Measurements from ENCODE around the gene PBRM1.

PBRM1 gene

DNA sequence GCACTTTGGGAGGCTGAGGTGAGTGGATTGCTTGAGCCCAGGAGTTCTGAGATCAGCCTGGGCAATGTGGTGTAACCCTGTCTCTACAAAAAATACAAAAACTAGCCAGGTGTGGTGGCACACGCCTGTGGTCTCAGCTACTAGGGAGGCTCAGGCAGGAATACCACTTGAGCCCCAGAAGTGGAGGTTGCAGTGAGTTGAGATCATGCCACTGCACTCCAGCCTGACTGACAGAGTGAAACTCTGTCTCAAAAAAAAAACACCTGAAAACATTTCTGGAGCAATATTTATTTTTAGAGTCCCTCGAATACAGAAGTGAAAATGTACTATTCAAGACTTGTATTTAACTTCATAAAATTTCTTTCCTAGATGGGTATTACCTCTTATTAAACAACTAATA lies 24.8 kb upstream of the PBRM1 start:
- H3K27ac ChIP-seq = peak overlapping the region; percentile 21; the same call in 1 of the 2 replicates
- TF ChIP-seq CTCF (IDR thresholded peaks at IDR 0.05) (no peak), ZFX (IDR thresholded peaks at IDR 0.05; ENCODE audit: borderline replicate concordance) (no peak)

GRCh38 chr3:52707585-52707984 lies 21.9 kb upstream of the PBRM1 start:
- H3K27ac ChIP-seq = no peak overlapping the region
- TF ChIP-seq CTCF (IDR thresholded peaks at IDR 0.05) (no peak), ZFX (IDR thresholded peaks at IDR 0.05; ENCODE audit: borderline replicate concordance) (no peak)

GRCh38 chr3:52705688-52706686 lies 20.3 kb upstream of the PBRM1 start, which contains the start of the genes GLT8D1 and SPCS1:
TSS of gene GLT8D1 (minus strand) at chr3:52705791. CDS start at chr3:52700460, 5,331 bp downstream.
TSS of gene SPCS1 (plus strand) at chr3:52706106. CDS start at chr3:52706247, 141 bp downstream.
- H3K27ac ChIP-seq = peak within 1 kb of the TSS; percentile 91
- TF ChIP-seq ZFX (IDR thresholded peaks at IDR 0.05; ENCODE audit: borderline replicate concordance) (no peak), CTCF (IDR thresholded peaks at IDR 0.05) (no peak)

- TF ChIP-seq ZFX (IDR thresholded peaks at IDR 0.05; ENCODE audit: borderline replicate concordance) (no peak), CTCF (IDR thresholded peaks at IDR 0.05) (no peak)
- peak overlapping the region; percentile 91 for H3K27ac ChIP-seq
Observed at GRCh38 chr3:52705438-52705687, 19.6 kb upstream of the PBRM1 start.

DNA sequence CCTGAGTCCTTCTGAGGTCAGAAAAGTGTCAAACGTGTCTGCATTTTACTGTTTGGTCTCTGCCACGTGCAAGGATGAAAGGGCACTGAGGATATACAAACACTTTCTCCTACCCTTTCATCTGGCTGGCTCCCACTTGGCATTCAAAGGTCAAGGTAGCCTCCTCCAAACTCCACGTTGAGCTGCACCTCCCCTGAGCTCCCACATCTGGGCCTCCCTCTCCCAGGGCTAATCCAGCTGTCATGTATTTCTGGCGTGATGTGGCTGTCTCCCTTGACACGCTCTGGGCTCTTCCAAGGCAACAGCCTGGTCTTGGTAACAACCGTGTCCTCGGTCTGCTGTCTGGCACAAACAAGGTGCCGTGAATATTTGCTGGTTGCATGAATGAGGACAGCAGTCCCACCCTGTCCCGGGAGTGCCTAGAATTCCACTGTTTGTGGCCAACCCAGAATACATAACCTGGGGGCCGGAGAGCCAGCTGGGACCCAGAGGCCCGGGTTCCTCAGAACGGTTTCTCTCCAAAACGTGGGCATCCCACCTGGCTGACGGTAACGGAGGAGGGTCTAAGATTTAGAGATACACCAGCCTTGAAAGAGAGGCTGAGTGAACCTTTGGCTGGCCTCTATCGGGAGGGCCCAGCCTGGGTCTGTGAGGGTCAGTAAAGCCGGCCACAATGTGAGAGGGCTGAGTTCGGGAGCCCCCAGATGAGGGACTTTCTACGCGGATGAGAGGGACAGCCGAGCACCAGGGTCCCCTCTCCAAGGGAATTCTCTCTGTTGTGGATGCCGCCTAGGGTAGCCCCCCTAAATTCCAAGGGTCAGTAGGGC lies 19.1 kb upstream of the PBRM1 start:
- TF ChIP-seq CTCF (IDR thresholded peaks at IDR 0.05) (no peak), ZFX (IDR thresholded peaks at IDR 0.05; ENCODE audit: borderline replicate concordance) (no peak)
- peak overlapping the region; percentile 91 for H3K27ac ChIP-seq

- TF ChIP-seq ZFX (IDR thresholded peaks at IDR 0.05; ENCODE audit: borderline replicate concordance) (no peak), CTCF (IDR thresholded peaks at IDR 0.05) (no peak)
- no peak overlapping the region for H3K27ac ChIP-seq
Observed at GRCh38 chr3:52703341-52703740, 17.6 kb upstream of the PBRM1 start.

Measured in 22Rv1 (cell line).